Activated CD8-positive, alpha-beta memory T cell treated with anti-CD3 and anti-CD28 coated beads, Interleukin-2, amount 50 U/mL, for 24 hours (primary cell): ENCODE measurements around the gene TOB1.
"Not testable (repeated sequence)": the region's sequence is repeated elsewhere in the genome, so short reads cannot be mapped to it uniquely, and the experiment has no call there.

Experiments
- DNase-seq: peaks from one replicate; pipeline ENCODE4 v3.0.0-alpha.2; 2020; ENCODE audit errors: extremely low read depth

Gene TOB1

GRCh38 chr17:50898369-50899004 lies 32.3 kb upstream of the TOB1 start:
- no peak for DNase-seq

DNA sequence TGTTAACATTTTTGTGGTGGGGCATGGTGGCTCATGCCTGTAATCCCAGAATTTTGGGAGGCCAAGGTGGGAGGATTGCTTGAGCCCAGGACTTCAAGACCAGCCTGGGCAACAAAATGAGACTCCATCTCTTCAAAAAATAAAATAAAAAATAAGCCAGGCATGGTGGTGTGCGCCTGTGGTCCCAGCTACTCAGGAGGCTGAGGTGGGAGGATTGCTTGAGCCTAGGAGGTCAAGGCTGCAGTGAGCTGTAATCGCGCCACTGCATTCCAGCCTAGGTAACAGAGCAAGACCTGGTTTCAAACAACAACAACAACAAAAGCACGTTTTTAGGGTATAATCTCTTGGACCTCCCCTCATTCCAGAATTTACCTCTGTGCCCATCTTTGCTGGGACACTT lies 28.4 kb upstream of the TOB1 start:
- DNase-seq, result not testable (repeated sequence)

DNA sequence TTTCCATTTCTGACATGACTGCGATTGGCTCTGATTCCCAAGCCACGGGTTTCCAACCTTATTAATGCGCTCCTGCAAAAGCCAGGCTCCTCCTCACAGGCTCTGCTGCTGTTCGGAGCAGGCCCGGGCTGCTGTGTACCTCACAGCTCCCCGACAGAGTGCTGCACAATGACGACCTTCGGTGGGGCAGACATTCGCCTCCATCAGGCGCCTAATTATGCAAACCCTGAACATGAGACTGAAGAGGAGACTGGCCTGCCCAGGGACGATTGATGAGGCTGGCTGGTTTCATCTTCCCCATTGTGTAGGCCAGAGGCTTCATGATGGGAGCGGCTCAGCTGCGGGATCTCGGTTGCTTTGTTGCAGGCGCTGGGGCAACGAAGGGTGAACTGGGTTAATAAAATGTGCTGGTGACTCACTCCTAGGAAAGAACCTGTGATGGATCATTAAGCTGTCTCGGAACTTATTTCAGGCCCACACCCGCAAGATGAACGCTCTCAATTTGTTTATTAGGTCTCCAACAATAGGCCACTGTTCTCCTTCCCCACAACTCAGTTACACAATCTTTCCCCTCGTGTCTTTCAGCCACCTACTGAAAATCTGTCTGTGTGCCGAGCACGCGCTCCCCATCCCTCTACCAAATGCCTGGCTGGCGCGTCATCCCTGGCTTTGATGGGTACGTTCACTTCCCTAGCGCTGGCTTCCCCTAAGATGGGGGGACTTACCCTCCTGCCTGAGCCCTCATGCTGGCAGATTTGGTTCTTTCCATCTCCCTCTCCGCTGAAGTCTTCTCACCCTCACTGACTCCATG lies 27.2 kb upstream of the TOB1 start:
- no peak for DNase-seq

- DNase-seq, result no peak
Observed at GRCh38 chr17:50892101-50892776, 26.1 kb upstream of the TOB1 start.

- DNase-seq, result no peak
Observed at GRCh38 chr17:50891577-50891989, 25.4 kb upstream of the TOB1 start.

- no peak for DNase-seq
Observed at GRCh38 chr17:50890675-50891516, 24.7 kb upstream of the TOB1 start.

DNA sequence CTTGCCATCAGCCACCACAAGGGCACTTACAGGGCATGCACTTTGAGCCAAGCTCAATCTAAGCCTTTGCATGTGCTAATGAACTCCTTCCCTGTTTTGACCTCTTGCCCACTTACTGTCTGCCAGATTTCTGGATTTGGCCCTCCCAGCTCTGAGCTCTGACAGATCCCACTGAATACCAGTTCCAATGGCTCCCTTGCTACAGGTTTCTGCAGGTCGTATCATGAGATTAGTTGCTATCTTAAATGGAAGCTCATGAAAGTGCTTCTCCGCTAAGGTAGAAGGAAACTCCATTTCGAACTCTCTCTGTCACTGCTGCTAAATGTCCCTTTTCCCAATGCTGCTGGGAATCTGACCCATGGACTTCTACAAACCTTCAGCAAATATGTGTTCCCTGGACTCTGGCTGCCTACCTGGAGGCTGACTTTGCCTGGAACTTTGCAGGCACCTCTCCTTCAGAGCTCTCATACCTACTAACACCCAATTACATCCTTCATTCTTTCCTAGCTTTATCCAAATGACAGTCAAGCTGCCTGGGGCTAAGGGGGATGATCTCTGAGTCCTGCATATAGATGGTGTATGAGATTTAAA lies 23.5 kb upstream of the TOB1 start:
- DNase-seq, result no peak

- DNase-seq, result no peak
Observed at GRCh38 chr17:50887705-50888245, 21.6 kb upstream of the TOB1 start.

DNA sequence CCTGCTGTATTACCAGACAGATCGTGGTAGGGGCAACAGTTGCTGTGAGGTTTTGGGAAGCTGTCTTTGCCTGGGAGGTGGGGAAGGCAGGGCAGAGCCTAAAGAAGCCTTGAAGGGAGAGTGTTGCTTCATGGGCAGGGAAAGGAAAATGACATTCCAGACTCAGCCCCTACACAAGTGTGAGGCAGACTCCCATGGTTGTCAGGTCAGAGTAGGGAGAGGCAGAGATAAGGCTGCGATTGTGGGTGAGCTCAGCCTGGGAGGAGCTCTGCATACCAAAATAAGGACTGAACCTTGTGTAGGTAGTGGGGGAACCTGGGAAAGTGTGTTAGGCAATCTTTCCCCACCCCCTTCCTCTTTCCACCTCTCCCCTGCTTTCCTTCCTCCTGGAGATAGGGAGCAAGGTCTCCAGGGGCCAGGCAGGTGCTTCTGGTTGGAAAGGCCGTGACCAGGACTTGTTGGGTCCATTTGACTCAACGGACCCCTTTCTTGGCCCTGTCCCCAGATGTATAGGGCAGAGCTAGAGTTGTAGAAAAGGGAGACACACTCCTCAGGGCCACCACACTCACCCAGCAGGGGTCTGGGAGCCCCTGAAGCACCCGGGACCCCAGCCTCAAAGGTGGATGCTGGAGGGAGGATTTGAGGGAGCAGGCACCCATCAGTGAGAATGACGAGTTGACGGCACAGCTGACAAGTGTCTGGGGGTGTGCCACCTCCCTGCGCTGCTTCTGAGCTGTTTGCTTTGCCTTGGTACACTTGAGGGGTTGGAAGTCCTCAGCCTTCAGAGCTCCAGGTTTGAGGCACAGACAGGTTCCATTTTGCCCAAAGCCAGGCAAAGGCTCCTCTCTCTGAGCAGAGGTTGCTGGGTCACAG lies 18.5 kb upstream of the TOB1 start:
- no peak for DNase-seq

- DNase-seq, result no peak
Observed at GRCh38 chr17:50883850-50884438, 17.8 kb upstream of the TOB1 start.

DNA sequence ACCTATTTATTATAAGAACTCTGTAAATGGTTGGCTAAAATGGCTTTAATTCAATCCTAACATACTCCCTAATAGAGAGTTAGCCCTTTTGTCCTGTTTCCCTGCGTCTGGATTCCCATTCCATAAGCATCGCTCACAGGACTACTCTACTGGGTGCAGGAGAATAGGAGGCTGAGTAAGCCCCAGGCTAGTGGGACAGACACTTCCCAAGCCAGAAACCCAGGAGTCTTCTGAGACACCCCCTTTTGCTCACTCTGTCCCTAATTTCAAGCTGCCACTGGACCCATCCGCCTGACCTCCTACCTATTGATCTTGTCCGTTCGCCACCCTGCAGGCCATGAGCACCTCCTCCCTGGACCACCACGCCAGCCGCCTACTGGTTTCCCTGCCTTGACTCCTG lies 16.7 kb upstream of the TOB1 start:
- no peak for DNase-seq

DNA sequence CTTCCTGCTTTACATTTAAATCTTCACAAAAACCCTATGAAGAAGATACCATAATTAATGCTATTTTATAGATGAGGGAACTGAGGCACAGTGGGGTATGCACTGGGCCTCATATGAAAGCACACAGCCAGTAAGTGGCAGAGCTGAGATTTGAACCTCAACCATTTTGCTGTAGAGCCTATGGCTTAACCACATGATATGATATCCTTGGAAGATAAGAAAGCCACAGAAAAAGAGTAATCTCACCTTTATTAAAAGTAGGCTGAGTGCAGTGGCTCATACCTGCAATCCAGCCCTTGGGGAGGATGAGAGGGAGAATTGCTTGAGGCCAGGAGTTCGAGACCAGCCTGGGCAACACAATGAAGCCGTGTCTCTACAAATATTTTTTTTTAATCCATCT lies 15.0 kb upstream of the TOB1 start:
- DNase-seq, result no peak

- DNase-seq, result no peak
Observed at GRCh38 chr17:50879086-50879485, 12.9 kb upstream of the TOB1 start.

- DNase-seq, result no peak
Observed at GRCh38 chr17:50877838-50878237, 11.7 kb upstream of the TOB1 start.

DNA sequence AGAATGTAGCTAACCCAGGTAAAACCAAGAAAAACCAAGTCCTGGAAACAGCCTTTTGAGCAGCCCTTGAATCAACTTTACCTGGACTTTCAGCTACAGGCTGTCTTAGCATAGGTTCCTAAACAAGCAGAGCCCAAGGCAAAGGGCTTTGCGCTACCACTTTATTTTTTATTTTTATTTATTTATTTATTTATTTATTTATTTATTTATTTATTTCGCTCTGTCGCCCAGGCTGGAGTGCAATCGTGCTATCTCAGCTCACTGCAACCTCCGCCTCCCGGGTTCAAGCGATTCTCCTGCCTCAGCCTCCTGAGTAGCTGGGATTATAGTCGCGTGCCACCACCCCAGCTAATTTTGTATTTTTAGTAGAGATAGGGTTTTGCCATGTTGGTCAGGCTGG lies 10.9 kb upstream of the TOB1 start:
- not testable (repeated sequence) for DNase-seq

DNA sequence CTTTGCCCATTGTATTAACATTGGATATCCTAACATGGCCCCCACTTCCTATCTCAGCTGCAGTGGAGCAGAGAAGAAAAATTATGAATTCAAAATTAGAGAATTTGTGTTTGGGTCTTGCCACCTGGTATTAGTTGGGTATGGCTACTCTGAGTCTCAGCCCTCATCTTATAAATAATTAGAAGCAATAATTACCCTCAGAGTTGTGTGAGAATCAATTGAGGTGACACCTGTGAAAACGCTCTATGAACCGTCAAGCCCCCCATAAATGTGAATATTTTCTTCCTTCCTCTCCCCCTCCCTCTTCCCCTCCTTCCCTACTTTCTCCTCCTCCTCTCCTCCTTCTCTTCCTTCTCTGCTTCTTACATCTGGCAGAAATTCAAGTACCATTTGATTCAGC lies 8.9 kb upstream of the TOB1 start:
- no peak for DNase-seq

GRCh38 chr17:50872710-50873424 lies 6.7 kb upstream of the TOB1 start:
- no peak for DNase-seq

DNA sequence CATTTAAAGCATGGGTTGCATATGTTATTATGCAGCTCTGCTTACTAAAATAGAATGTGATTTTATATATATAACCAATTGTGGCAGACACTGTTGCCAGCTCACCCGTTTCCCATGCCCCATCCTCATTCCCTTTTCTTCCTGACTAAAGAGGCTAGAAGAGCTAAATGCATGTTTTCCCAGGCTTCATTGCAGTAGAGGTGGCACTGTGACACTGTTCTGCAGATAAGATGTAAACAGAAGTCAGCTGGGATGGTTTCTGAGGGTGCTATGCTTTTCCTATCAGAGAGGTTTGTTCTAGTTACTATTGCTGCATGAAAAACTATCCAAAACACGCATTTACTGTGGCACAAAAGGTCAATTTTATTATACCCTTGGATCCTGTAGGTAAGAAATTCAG lies 5.7 kb upstream of the TOB1 start:
- no peak for DNase-seq

DNA sequence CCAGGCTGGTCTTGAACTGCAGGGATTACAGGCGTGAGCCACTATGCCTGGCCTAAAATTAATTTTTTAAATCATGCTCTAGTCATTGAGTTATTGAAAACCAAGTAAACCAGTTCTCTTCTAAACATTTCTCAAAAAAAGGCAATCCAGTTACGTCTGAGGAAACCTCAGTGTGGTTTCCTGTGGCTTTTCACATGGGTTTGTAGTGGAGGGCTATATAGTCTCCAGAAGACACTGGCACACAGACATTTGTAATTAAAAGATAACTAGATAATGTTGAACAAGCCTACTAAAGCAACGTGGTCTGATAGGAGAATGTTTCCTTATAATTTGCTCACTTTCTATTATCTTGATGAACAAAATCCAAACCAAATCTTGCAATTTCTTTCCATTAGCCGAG lies 5.2 kb upstream of the TOB1 start:
- DNase-seq, result peak; percentile 28
